Coronary artery (tissue), 2 donors: Measurements from ENCODE around the gene TMEM17.
A peak's percentile ranks its signal among the peaks of the same experiment; 100 is the strongest.

ENCODE experiments used
- DNase-seq: peaks from one replicate; pipeline ENCODE4 v3.0.0-alpha.2; 2017; ENCODE audit warnings: low spot score
- H3K27ac ChIP-seq, 2 donors: fragments of 200-600 bp; sonication (generic); one replicate each; pipeline ENCODE4 v1.5.1; 2016 to 2019
- H3K4me3 ChIP-seq: fragments of 200-600 bp; sonication (generic); 2 replicates; pipeline ENCODE4 v1.5.1; 2016; ENCODE audit warnings: mild to moderate bottlenecking, moderate library complexity
- CTCF ChIP-seq: fragments of 200-600 bp; sonication (generic); IDR thresholded peaks from one replicate; pipeline ENCODE4 v1.5.1; 2019; ENCODE audit warnings: antibody characterized with exemption

TMEM17 gene

DNA sequence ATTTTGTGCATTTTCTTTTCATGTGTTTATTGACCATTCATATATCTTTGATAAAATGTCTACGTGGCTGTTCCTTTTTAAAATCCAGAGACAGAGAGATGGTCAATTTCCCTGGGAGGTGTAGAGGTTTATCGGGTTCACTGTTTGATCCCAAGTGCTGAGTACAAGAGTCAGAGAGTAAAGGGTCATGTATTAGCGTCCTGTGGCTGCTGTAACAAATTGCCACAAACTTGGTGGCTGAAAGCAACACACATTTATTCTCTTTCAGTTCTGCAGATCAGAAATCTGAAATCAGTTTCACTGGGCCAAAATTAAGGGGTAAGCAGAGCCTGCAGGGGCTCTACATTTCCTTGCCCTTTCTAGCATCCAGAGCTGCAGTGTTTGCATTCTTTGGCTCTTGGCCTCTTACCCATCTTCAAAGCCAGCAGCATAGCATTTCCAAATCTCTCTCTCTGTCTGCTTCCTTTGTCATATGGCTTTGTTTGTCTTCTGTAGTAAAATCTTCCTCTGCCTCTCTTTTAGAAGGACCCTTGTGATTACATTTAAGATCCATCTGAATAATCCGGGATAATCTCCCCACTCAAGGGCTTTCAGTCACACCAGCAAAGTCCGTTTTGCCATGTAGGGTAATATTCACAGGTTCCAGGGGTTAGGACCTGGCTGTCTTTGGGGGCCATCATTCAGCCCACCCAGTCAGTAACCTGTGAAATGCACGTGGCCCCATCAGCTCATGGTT, 49.9 kb downstream of the TMEM17 start:
- no peak for TF ChIP-seq CTCF
- peak; percentile 3 for DNase-seq
- peak overlapping the region; percentile 81 for H3K4me3 ChIP-seq
- H3K27ac ChIP-seq, result no peak overlapping the region

DNA sequence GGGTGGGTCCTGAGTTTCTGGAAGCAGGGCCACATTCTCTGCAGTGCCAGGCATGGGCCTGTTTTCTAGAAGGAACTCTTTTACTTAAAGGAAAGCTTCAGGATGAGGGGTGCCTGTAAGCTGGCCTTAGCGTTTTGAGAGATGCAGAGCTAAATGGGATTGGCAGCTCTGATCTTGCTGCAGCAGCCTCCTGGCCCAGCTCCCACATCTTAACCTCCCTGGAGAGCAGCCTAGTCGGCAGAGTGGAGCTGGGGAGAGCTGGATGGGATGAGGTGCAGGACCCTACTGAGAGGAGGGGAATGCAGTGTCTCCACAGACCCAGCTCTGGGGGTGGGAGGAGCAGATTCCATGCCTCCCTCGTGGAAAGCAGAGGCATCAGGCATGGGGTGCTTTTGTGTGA, 52.0 kb downstream of the TMEM17 start:
- H3K27ac ChIP-seq, result no peak overlapping the region
- no peak for TF ChIP-seq CTCF
- no peak for DNase-seq
- no peak overlapping the region for H3K4me3 ChIP-seq

DNA sequence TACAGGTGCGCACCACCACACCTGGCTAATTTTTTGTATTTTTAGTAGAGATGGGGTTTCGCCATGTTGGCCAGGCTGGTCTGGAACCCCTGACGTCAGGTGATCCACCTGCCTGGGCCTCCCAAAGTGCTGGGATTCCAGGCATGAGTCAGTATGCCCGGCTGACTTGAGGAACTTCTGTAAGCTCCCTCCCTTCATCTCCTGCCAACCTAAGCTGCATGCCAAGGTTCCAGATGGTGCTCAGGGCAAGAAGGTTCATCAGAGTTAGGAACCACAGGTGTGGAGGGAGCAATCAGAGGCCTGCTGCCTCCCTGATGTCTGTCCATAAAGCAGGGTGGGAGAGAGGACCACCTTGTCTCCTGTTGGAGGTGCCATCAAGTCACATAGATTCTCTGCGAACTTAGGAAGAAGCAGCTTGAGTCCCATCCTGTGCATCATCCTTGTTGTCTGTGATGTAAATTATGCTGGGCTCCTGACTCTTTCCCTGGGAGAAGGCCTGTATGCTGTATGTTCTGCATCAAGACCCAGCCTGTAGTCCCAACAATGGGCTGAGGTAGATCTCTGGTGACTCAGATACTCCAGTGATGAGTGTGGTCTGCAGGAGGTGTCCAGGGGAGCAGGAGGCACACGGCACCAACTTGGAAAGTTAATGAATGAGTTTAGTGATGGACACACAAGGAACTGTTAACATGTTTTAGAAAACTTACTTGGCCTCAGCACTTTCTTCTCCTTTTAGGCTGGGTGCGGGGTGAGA, 53.1 kb downstream of the TMEM17 start:
- Histone ChIP-seq H3K4me3 (no peak overlapping the region), H3K27ac (no peak overlapping the region)
- DNase-seq, result no peak
- TF ChIP-seq CTCF, result no peak

DNA sequence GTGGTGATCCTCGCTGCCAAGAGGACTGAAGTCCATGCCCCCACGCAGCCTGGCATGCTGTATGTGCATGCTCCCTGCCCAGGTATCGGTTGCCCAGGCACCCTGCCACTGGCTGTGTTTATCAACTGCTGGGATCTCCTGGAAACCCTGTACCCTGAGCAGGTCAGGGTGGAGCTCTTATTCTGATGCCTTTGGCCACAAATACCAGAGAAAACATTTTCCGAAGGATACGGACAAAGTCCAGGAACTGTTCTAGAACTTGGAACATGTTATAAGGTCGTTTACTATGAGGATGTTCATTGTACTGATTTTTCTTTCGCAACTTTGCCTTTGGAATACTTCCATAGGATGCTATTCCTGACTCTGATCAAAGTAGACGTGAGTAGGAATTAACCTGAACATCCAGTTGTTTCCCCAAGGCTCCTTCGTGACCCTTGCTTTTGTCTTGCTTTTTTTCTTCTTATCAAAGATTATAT, 55.2 kb downstream of the TMEM17 start:
- no peak overlapping the region for H3K4me3 ChIP-seq
- no peak overlapping the region for H3K27ac ChIP-seq
- DNase-seq, result no peak
- TF ChIP-seq CTCF, result no peak
